MCF 10A (cell line): ENCODE data around the gene FKBP2. TPM values are rescaled to one million over a fixed set of nuclear protein-coding genes. Genes with fewer than 3 reads are reported as not detected.

Experiments
- BruUV-seq: library from RNA; stranded (reverse); fragments of 400-500 nt; replicated peaks from 2 replicates; lab custom pipeline; 2021; lab: Mats Ljungman, UMichigan
- CTCF ChIA-PET: fragments of 300-600 bp; sonication (Branson Sonifier 250); formaldehyde crosslinking; extraction: SDS; loops from one replicate; lab custom pipeline; 2021; ENCODE audit warnings: antibody characterized with exemption, inconsistent platforms; lab: Yijun Ruan, JAX
- POLR2A ChIA-PET: fragments of 300-600, 350-650 bp; sonication (Branson Sonifier 250); formaldehyde crosslinking; extraction: SDS; loops from one replicate; lab custom pipeline; 2020; ENCODE audit warnings: antibody characterized with exemption, inconsistent platforms; lab: Yijun Ruan, JAX
- DNase-seq: peaks from one replicate; pipeline ENCODE4 v3.0.0-alpha.2; 2018; ENCODE audit not compliant: unreplicated experiment
- H3K27ac Mint-ChIP-seq: one replicate; pipeline ENCODE4 v1.8.0; 2022; ENCODE audit warnings: mild to moderate bottlenecking, low read depth, mixed read lengths; ENCODE audit not compliant: unreplicated experiment
- H3K27me3 Mint-ChIP-seq: one replicate; pipeline ENCODE4 v1.8.0; 2022; ENCODE audit warnings: mixed read lengths; ENCODE audit not compliant: insufficient read depth, unreplicated experiment
- H3K36me3 Mint-ChIP-seq: one replicate; pipeline ENCODE4 v1.8.0; 2022; ENCODE audit warnings: mild to moderate bottlenecking, moderate library complexity, mixed read lengths; ENCODE audit not compliant: insufficient read depth, unreplicated experiment
- H3K4me1 Mint-ChIP-seq: one replicate; pipeline ENCODE4 v1.8.0; 2022; ENCODE audit warnings: mixed read lengths; ENCODE audit not compliant: insufficient read depth, unreplicated experiment
- H3K4me3 Mint-ChIP-seq: one replicate; pipeline ENCODE4 v1.8.0; 2022; ENCODE audit warnings: mild to moderate bottlenecking, moderate library complexity, mixed read lengths; ENCODE audit not compliant: unreplicated experiment
- H3K9me3 Mint-ChIP-seq: one replicate; pipeline ENCODE4 v1.8.0; 2022; ENCODE audit warnings: mixed read lengths; ENCODE audit not compliant: unreplicated experiment
- intact Hi-C: fragments of 100-400 bp; cut with micrococcal nuclease; formaldehyde crosslinking; loops from 2 replicates; pipeline ENCODE4 v1.14.1; 2022
- total RNA-seq: library from RNA; stranded (reverse); gene quantifications from 2 replicates; pipeline ENCODE4 v1.2.3, GENCODE V29; 2022
- TF ChIP-seq, protein P1 (sequence below): fragments of 200-600 bp; IDR thresholded peaks from one replicate; pipeline ENCODE4 v1.8.0; 2022; ENCODE audit warnings: antibody characterized with exemption, mild to moderate bottlenecking; ENCODE audit not compliant: unreplicated experiment

FKBP2 gene
- total RNA-seq, 1 experiment from 2014 or later = 86.0 TPM

DNA sequence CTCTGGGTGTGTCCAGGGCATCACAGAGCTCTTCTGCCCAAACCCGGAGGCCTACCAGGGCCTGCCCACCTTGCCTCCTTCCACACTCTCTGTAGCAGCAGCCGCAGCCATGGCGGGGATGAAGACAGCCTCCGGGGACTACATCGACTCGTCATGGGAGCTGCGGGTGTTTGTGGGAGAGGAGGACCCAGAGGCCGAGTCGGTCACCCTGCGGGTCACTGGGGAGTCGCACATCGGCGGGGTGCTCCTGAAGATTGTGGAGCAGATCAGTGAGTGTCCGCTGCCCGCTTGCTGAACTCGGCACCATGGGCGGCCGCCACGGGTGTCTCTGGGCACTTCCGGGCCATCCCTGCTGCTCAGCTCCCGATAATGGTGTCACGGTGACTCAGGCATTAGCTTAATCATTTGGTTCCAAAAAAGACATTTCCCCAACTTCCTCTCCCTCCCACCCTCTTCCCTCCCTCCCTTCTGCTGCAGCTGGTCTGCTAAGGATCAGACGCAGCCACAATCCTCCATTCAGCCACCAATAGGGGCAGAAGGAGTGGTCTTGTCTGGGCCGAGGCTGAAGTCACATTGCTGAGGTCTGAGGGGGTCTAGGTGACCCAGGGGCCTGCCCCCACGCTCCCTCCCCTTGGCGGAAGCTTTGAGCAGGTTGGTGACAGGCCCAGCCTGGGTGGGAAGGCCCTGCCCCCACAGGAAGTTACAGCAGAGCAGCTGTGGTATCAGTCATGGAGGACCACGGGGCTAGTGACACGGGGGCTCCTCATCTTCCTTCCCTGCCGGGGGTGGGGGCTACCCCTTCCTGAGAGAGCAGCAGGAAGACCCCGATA lies 33.4 kb upstream of the FKBP2 start:
- Mint-ChIP-seq H3K9me3 (no peaks in the 10 kb centered on the region), H3K27ac (no peak overlapping the region), H3K27me3 (no peaks in the 10 kb centered on the region), H3K4me3 (no peak overlapping the region), H3K36me3 (peaks cover 42% of the 10 kb centered on the region), H3K4me1 (peaks cover 12% of the 10 kb centered on the region)
- TF ChIP-seq, protein P1, sequence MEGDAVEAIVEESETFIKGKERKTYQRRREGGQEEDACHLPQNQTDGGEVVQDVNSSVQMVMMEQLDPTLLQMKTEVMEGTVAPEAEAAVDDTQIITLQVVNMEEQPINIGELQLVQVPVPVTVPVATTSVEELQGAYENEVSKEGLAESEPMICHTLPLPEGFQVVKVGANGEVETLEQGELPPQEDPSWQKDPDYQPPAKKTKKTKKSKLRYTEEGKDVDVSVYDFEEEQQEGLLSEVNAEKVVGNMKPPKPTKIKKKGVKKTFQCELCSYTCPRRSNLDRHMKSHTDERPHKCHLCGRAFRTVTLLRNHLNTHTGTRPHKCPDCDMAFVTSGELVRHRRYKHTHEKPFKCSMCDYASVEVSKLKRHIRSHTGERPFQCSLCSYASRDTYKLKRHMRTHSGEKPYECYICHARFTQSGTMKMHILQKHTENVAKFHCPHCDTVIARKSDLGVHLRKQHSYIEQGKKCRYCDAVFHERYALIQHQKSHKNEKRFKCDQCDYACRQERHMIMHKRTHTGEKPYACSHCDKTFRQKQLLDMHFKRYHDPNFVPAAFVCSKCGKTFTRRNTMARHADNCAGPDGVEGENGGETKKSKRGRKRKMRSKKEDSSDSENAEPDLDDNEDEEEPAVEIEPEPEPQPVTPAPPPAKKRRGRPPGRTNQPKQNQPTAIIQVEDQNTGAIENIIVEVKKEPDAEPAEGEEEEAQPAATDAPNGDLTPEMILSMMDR = no peak
- POLR2A ChIA-PET = interaction anchor here (0.5 to 1.4 kb wide), 7 partner anchors 12 to 427 kb away, joined by 3 to 7 read pairs (median 4); partner anchors contain the start of genes NUDT22, STIP1 and TRPT1
- CTCF ChIA-PET = interaction anchor here (0.6 to 4.4 kb wide), 3 partner anchors 17 to 95 kb away, joined by 3 to 51 read pairs (median 3); no protein-coding TSS in a partner anchor
- no peak for DNase-seq
- intact Hi-C loops = no loop called here
- BruUV-seq = no TSS peak

DNA sequence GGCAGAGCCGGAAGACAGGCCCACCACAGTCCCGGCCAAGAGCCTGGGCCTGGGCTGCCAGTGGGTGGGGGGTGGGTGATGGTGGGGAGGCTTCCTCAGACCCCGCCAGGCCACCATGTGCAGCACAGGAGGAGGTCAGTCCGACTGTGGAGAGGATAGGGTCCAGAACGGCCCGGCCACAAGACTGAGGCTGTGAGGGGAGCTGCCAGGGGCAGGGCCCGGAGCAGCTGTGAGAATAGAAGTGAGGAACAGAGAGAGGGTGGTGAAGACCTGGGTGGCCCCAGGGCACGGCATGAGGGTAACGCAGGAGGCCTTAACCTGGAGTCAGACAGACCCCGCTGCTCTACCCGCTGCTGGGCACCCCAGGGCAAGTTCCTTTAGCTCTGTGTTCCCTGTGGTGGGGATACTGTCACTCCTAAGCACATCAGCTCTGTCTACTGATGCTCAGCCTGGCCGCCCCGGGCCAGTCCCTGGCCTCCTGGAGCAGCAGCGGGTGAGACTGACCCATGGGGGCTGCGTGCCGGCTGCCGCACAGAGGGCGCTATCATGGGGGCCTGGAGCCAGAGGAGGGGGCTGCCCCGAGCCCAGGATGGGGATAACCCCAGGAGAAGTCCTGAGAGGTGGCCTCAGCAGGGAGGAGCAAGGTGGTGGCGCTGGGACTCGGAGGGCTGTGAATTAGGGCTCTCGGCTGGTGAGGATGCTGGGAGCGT lies 32.7 kb upstream of the FKBP2 start:
- Mint-ChIP-seq H3K4me3 (no peak overlapping the region), H3K27me3 (no peaks in the 10 kb centered on the region), H3K4me1 (peaks cover 10% of the 10 kb centered on the region), H3K36me3 (peaks cover 34% of the 10 kb centered on the region), H3K9me3 (no peaks in the 10 kb centered on the region), H3K27ac (no peak overlapping the region)
- TF ChIP-seq, protein P1 = no peak
- BruUV-seq = no TSS peak
- POLR2A ChIA-PET = interaction anchor here (0.5 to 1.1 kb wide), 6 partner anchors 16 to 427 kb away, joined by 3 to 4 read pairs (median 3); partner anchors contain the start of genes NUDT22, STIP1 and TRPT1
- DNase-seq = no peak
- CTCF ChIA-PET = interaction anchor here (0.8 kb wide), 1 partner anchor 16 kb away, joined by 3 read pairs; no protein-coding TSS in a partner anchor
- intact Hi-C loops = no loop called here

GRCh38 chr11:64208796-64209562 lies 31.9 kb upstream of the FKBP2 start:
- DNase-seq = no peak
- CTCF ChIA-PET = no interaction called here
- TF ChIP-seq, protein P1 = no peak
- Mint-ChIP-seq H3K36me3 (peaks cover 27% of the 10 kb centered on the region), H3K27me3 (no peaks in the 10 kb centered on the region), H3K27ac (no peak overlapping the region), H3K4me3 (no peak overlapping the region), H3K4me1 (peaks cover 8% of the 10 kb centered on the region), H3K9me3 (no peaks in the 10 kb centered on the region)
- POLR2A ChIA-PET = interaction anchor here (0.5 to 1.1 kb wide), 5 partner anchors 15 to 76 kb away, joined by 3 to 4 read pairs (median 3); partner anchors contain the start of genes NUDT22, STIP1 and TRPT1
- intact Hi-C loops = no loop called here
- BruUV-seq = no TSS peak
